Cardiac muscle cell (in vitro differentiated cells and primary cell): Measurements from ENCODE around the gene TIMM13. TPM values are rescaled to one million over a fixed set of nuclear protein-coding genes. Genes with fewer than 3 reads are reported as not detected.
"Not testable (repeated sequence)": the region's sequence is repeated elsewhere in the genome, so short reads cannot be mapped to it uniquely, and the experiment has no call there.

Experiments
- DNase-seq, 2 donors: peaks; one replicate each; pipeline versions ENCODE4 v3.0.0 to v3.0.0-alpha.2; 2010 to 2017; ENCODE audit warnings: low read depth in 1 of 2, low spot score in 1 of 2
- H3K27ac ChIP-seq: fragments of 200-600 bp; sonication (generic); 2 replicates; pipeline ENCODE4 v1.5.1; 2016
- H3K27me3 ChIP-seq: fragments of 200-600 bp; sonication (generic); 2 replicates; pipeline ENCODE4 v1.6.0; 2016; ENCODE audit warnings: control low read depth
- H3K36me3 ChIP-seq: fragments of 200-600 bp; sonication (generic); 2 replicates; pipeline ENCODE4 v1.5.1; 2016; ENCODE audit warnings: control low read depth
- H3K4me1 ChIP-seq: fragments of 200-600 bp; sonication (generic); 2 replicates; pipeline ENCODE4 v1.8.1; 2017; ENCODE audit warnings: low read depth, mild to moderate bottlenecking, mixed run types
- H3K4me3 ChIP-seq: fragments of 200-600 bp; sonication (generic); 2 replicates; pipeline ENCODE4 v1.5.1; 2016; ENCODE audit warnings: mild to moderate bottlenecking
- H3K9me3 ChIP-seq: fragments of 200-600 bp; sonication (generic); 2 replicates; pipeline ENCODE4 v1.5.1; 2017; ENCODE audit warnings: low read depth, mild to moderate bottlenecking, control low read depth
- CTCF ChIP-seq: IDR thresholded peaks from 2 replicates; pipeline ENCODE4 v1.5.1; 2012; ENCODE audit warnings: low read depth, mild to moderate bottlenecking, low read length
- polyA plus RNA-seq: library from polyadenylated mRNA; unstranded; fragments of >200 nt; fragmentation: Nextera tagmentation; extraction: Ambion mirVana; gene quantifications from 2 replicates; pipeline ENCODE4 v1.2.1, GENCODE V29; 2016
- total RNA-seq: library from RNA; depleted of rRNA; stranded (reverse); fragments of >200 nt; gene quantifications from 2 replicates; pipeline ENCODE4 v1.2.3, GENCODE V29; 2016

TIMM13 gene
- total and polyA plus RNA-seq, 2 experiments from 2014 or later: 76.7 to 292 TPM

- H3K27ac ChIP-seq: no peak overlapping the region
- TF ChIP-seq CTCF: no peak
- H3K4me1 ChIP-seq: peaks cover 8% of the 10 kb centered on the region
- DNase-seq: no peak
- H3K27me3 ChIP-seq: no peaks in the 10 kb centered on the region
- no peaks in the 10 kb centered on the region for H3K36me3 ChIP-seq
- H3K9me3 ChIP-seq: no peaks in the 10 kb centered on the region
- H3K4me3 ChIP-seq: no peak overlapping the region
Observed at GRCh38 chr19:2423071-2423914, 4.1 kb downstream of the TIMM13 start.

GRCh38 chr19:2421581-2422306 is 5.6 kb downstream of the TIMM13 start:
- H3K27me3 ChIP-seq: no peaks in the 10 kb centered on the region
- no peaks in the 10 kb centered on the region for H3K9me3 ChIP-seq
- no peaks in the 10 kb centered on the region for H3K36me3 ChIP-seq
- DNase-seq: no peak
- no peak overlapping the region for H3K27ac ChIP-seq
- no peak overlapping the region for H3K4me3 ChIP-seq
- peaks cover 7% of the 10 kb centered on the region for H3K4me1 ChIP-seq
- no peak for TF ChIP-seq CTCF

GRCh38 chr19:2420490-2420889 is 6.9 kb downstream of the TIMM13 start:
- no peak overlapping the region for H3K4me3 ChIP-seq
- no peaks in the 10 kb centered on the region for H3K27me3 ChIP-seq
- no peaks in the 10 kb centered on the region for H3K4me1 ChIP-seq
- no peak for DNase-seq
- H3K9me3 ChIP-seq: no peaks in the 10 kb centered on the region
- no peaks in the 10 kb centered on the region for H3K36me3 ChIP-seq
- no peak overlapping the region for H3K27ac ChIP-seq
- TF ChIP-seq CTCF: no peak

- no peaks in the 10 kb centered on the region for H3K9me3 ChIP-seq
- no peaks in the 10 kb centered on the region for H3K4me1 ChIP-seq
- H3K27ac ChIP-seq: no peak overlapping the region
- H3K36me3 ChIP-seq: no peaks in the 10 kb centered on the region
- no peak for TF ChIP-seq CTCF
- H3K27me3 ChIP-seq: no peaks in the 10 kb centered on the region
- no peak overlapping the region for H3K4me3 ChIP-seq
- no peak for DNase-seq
Observed at GRCh38 chr19:2419754-2420153, 7.6 kb downstream of the TIMM13 start.

GRCh38 chr19:2417881-2418406 is 9.4 kb downstream of the TIMM13 start:
- Histone ChIP-seq H3K27me3 (no peaks in the 10 kb centered on the region), H3K4me3 (no peak overlapping the region), H3K27ac (peak overlapping the region; percentile 39), H3K36me3 (no peaks in the 10 kb centered on the region), H3K9me3 (no peaks in the 10 kb centered on the region), H3K4me1 (no peaks in the 10 kb centered on the region)
- TF ChIP-seq CTCF: no peak
- no peak for DNase-seq

GRCh38 chr19:2417436-2417835 is 9.9 kb downstream of the TIMM13 start:
- not testable (repeated sequence) for H3K36me3 ChIP-seq, H3K4me3 ChIP-seq, DNase-seq, H3K9me3 ChIP-seq, H3K27me3 ChIP-seq, H3K4me1 ChIP-seq
- peak overlapping the region; percentile 39 for H3K27ac ChIP-seq
